IPS-NIHi11 (cell line): ENCODE measurements around the gene EPHB3.

Source experiments
- DNase-seq: peaks from one replicate; pipeline ENCODE4 v3.0.0; 2012; ENCODE audit warnings: mixed read lengths, low spot score

Gene EPHB3

GRCh38 chr3:184564685-184565385, 3.2 kb downstream of the EPHB3 start:
- DNase-seq, result no peak

- peak; percentile 57 for DNase-seq
Measured at GRCh38 chr3:184565421-184566211, 4.0 kb downstream of the EPHB3 start.

DNA sequence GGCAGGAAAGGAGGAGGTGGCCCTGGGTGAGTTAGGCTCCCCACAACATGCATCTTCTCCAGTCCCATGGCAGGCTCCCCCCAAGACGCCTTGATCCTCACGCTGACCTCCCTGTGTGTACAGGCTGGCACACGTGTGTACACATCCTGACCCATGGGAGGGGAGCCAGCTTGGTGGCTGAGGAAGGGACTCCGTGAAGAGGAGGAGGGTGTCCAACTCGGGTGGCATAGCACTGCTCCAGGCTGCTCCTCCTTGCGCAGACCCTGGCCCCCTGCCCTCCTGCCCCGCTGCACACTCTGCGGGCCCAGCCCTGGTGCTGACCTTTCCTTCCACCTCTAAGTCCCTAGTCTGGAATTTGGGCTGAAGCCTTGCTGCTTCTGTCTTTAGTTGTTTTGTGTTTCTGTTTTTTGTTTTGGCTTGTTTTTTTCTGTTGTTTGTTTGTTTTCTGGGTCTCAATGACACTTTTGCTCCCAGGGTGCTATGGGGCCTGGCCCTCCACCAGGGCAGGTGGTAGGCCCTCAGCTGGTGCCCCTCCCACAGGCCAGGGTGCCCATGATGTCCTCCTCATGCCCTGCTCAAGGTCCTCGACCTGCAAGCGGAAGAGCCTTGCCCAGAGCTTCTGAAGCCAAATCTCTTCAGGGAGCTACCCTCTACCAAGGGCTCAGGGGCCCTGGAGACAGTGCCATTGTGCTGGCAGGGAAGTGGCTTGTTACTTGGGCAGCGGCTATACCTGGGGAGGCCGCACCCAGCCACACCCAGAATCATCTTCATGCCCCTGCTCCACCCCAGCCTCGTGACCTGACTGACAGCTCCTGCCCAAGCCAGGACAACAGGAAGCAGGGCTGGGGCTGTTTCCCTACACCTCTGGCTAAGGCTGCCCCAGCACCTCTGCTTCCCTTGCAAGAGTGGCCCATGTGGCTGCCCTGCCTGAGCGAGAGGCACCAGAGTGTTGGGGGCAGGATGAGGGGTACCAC, 5.1 kb downstream of the EPHB3 start:
- DNase-seq, result no peak

DNA sequence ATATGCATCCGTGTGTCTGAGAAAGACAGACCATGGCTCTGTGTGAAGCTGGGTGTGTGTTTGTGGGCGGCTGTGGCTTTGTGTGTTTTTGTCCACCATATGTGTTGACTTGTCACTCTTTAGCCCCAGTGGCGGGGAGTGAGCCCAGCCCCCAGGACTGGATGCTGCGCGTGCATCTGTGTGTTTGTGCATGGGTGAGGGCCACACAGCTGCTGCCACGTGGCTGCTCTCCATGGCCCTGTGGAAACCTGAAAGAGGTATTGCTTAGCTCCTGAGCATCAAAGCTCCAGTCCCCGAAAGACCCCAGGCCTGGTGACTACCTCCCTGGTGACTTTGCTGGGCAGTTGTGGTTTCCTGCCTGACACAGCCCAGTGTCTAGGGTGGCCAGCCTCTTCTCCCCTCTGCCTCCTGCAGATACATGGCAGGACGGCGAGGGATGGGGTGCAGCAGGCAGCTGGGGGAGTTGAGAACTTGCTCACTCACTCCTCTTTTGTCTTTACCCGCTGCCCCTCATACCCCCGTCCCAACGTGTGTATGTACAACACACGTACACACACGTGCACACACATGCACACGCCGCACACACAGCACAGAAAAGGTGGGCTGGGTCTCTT, 6.5 kb downstream of the EPHB3 start:
- DNase-seq, result no peak

DNA sequence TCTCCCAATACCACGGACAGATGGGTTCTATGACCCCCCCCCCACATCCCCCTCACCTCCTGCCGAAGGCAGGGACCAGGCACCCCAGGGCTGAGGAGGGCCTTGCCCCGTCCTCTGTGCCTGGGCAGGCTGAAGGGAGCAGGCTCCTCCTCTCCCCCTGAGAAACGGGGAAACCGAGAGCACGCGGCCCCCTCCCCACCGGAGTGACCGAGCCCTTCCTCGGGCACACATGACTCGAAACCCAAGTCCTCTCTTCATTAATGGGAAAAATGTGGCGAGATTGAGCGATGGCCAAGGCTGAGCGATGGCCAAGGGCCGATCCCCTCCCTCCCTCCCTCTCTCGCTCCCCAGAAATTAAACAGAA, 7.0 kb downstream of the EPHB3 start:
- DNase-seq, result no peak

DNA sequence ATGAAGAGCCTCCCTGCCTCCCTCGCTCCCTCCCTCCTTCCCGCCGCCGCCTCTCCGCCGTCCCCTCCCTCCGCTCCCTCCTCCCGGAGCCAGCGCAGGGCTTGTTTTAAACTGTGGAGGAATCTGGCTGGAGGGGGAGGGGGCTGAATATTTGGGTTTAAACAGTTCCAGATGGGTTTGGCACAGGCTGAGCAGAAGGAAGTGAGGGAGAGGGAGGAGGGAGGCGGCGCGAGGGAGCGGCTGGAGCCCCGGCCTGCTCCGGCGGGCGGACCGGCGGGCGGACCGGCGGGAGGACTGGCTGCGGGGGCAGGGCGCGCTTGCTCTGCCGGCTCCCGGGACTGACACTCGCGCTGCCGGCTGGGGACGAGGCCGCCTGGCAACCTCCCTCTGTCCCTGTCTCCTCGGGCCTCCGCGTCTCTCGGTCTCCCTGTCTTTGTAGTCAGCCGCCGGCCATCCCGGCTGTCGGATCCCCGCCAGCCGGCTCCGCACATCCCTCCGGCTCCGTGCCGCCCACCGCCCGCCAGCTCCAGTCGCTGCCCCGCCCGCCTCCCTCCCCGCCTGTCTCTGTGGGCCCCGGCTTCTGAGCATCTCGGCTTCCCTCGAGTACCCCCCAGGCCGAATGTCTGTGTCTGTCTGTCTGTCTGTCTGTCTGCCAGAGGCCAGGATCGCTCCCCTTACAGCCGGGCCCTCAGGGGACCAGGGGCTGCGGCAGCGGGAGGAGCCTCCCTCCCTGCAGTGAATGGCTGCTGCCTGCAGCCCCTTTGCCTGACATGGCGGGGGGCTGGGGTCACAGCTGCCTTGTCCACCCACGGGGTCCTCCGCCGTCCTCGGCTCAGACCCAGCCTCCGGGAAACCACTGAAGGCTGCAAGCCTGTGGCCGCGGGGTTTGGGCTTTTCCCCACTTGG, 7.6 kb downstream of the EPHB3 start:
- DNase-seq, result peak; percentile 66

- no peak for DNase-seq
Measured at GRCh38 chr3:184570035-184570434, 8.4 kb downstream of the EPHB3 start.

GRCh38 chr3:184570489-184570888, 8.9 kb downstream of the EPHB3 start:
- no peak for DNase-seq

- DNase-seq, result no peak
Measured at GRCh38 chr3:184571750-184572377, 10.3 kb downstream of the EPHB3 start.

DNA sequence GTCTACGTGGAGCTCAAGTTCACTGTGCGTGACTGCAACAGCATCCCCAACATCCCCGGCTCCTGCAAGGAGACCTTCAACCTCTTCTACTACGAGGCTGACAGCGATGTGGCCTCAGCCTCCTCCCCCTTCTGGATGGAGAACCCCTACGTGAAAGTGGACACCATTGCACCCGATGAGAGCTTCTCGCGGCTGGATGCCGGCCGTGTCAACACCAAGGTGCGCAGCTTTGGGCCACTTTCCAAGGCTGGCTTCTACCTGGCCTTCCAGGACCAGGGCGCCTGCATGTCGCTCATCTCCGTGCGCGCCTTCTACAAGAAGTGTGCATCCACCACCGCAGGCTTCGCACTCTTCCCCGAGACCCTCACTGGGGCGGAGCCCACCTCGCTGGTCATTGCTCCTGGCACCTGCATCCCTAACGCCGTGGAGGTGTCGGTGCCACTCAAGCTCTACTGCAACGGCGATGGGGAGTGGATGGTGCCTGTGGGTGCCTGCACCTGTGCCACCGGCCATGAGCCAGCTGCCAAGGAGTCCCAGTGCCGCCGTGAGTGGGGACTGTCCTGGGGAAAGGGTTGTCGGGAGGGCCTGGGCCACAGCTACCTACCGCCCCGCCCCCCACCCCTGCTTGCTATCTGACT, 11.2 kb downstream of the EPHB3 start:
- no peak for DNase-seq

GRCh38 chr3:184574515-184575417, 13.2 kb downstream of the EPHB3 start:
- peak; percentile 61 for DNase-seq

- DNase-seq, result no peak
Measured at GRCh38 chr3:184575701-184576100, 14.1 kb downstream of the EPHB3 start.

- DNase-seq, result no peak
Measured at GRCh38 chr3:184576457-184577240, 15.1 kb downstream of the EPHB3 start.

DNA sequence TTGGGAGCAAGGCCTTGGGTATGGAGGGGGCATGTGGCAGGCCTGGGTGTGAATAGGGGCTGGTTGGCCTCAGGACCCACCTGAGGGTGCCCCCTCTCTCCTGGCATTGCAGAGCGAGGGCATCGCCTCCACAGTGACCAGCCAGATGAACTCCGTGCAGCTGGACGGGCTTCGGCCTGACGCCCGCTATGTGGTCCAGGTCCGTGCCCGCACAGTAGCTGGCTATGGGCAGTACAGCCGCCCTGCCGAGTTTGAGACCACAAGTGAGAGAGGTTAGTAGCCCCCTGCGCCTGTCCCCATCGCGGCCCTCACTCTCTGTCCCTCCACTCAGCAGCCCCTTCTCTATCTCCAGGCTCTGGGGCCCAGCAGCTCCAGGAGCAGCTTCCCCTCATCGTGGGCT, 16.0 kb downstream of the EPHB3 start:
- no peak for DNase-seq

DNA sequence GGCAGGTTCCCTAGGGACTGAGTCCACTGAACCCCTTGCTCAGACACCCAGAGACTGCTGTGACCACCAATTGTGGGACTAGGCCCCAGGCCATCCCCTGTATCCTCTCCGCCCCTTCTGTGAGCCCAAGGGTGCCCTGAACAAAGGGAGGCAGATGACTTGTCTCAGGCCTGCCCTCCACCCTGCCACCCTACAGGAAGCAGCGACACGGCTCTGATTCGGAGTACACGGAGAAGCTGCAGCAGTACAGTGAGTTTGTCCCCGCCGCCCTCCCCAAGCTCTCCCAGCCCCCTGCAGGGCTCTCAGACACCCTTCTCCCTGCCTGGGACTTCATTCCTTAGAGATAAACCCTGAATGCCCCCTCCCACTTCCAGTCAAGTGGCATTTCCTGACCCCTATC, 16.6 kb downstream of the EPHB3 start:
- DNase-seq, result no peak

DNA sequence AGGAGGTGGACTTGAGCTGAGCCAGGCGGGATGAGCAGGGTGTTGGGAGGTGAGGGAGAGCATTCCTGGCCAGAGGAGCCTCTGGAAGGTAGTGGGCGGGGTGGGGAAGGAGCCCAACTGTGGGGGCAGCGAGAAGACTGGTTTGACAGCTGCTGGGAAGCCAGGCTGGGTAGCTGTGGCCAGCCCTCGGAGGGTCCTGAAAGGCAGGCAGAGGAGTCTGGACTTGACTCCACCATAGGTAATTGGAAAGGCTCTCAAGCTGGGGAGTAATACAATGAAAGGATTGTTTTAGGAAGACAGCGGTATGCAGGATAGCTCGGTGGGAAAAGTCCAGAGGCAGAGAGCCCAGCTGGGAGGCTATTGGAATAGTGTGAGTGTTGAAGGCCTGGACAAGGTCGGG, 17.2 kb downstream of the EPHB3 start:
- DNase-seq, result no peak

- DNase-seq, result no peak
Measured at GRCh38 chr3:184579513-184579912, 17.9 kb downstream of the EPHB3 start.

DNA sequence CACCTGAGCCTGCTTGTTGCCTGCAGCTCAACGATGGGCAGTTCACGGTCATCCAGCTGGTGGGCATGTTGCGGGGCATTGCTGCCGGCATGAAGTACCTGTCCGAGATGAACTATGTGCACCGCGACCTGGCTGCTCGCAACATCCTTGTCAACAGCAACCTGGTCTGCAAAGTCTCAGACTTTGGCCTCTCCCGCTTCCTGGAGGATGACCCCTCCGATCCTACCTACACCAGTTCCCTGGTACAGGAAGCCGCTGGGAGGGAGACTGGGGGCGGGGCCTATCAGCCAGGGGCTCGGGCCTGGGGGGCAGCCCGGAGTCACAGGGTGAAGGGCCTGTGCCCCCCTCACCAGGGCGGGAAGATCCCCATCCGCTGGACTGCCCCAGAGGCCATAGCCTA, 18.8 kb downstream of the EPHB3 start:
- DNase-seq, result no peak
